Right lobe of liver (tissue), 4 donors: ENCODE measurements around the gene CCBE1.

Experiments used
- CTCF ChIP-seq, 4 donors: fragments of 200-600 bp in 3 of 4; fragments of 450-650 bp in 1 of 4; IDR thresholded peaks; one replicate each; pipeline versions ENCODE4 v1.5.1 to v1.8.0; 2016 to 2022; ENCODE audit warnings: antibody characterized with exemption in 4 of 4, mild to moderate bottlenecking in 2 of 4
- POLR2A ChIP-seq: fragments of 450-650 bp; IDR thresholded peaks from one replicate; pipeline ENCODE4 v1.6.1; 2017; ENCODE audit warnings: antibody characterized with exemption, mild to moderate bottlenecking
- donor health status: DM: no; HTN: no; CAD: no.
- donor health status: DM: no; HTN: no; CAD: no.
- donor health status: DM: no; HTN: yes; CAD: no.

- TF ChIP-seq CTCF (IDR thresholded peaks at IDR 0.05) (no peak), POLR2A (no peak)
Measured at GRCh38 chr18:59561612-59562011, 135.6 kb downstream of the CCBE1 start.
